SU-DHL-6 (cell line): ENCODE results near the gene KLHL29.

Experiments
- EZH2phosphoT487 ChIP-seq: fragments of 200-600 bp; sonication (generic), shearing (Covaris generic); conservative IDR thresholded peaks from 2 replicates; pipeline ENCODE4 v1.6.1; 2018; ENCODE audit warnings: mild to moderate bottlenecking, antibody characterized with exemption, low read length, moderate library complexity, mixed read lengths
- TF ChIP-seq, protein P1 (sequence below): fragments of 200-600 bp; sonication (generic); IDR thresholded peaks from one replicate; pipeline ENCODE4 v1.5.1; 2017; ENCODE audit warnings: antibody characterized with exemption, mild to moderate bottlenecking, low read length, moderate library complexity; ENCODE audit not compliant: insufficient read depth, poor library complexity, severe bottlenecking

- TF ChIP-seq, protein P1, sequence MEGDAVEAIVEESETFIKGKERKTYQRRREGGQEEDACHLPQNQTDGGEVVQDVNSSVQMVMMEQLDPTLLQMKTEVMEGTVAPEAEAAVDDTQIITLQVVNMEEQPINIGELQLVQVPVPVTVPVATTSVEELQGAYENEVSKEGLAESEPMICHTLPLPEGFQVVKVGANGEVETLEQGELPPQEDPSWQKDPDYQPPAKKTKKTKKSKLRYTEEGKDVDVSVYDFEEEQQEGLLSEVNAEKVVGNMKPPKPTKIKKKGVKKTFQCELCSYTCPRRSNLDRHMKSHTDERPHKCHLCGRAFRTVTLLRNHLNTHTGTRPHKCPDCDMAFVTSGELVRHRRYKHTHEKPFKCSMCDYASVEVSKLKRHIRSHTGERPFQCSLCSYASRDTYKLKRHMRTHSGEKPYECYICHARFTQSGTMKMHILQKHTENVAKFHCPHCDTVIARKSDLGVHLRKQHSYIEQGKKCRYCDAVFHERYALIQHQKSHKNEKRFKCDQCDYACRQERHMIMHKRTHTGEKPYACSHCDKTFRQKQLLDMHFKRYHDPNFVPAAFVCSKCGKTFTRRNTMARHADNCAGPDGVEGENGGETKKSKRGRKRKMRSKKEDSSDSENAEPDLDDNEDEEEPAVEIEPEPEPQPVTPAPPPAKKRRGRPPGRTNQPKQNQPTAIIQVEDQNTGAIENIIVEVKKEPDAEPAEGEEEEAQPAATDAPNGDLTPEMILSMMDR, result no peak
- no peak for TF ChIP-seq EZH2phosphoT487
Measured at GRCh38 chr2:23669413-23670244, 284.6 kb downstream of the KLHL29 start.
